Measurements from ENCODE around the gene KHDC1L. TPM values are rescaled to one million over a fixed set of nuclear protein-coding genes. Genes with fewer than 3 reads are reported as not detected.
A peak's percentile ranks its signal among the peaks of the same experiment; 100 is the strongest.
"Not testable (repeated sequence)": the region's sequence is repeated elsewhere in the genome, so short reads cannot be mapped to it uniquely, and the experiment has no call there.

KHDC1L gene
- total and polyA plus RNA-seq, 9 donors = 0.40 TPM; not detected in 8

GRCh38 chr6:73262671-73263569 is 37.6 kb upstream of the KHDC1L start, which contains the start of gene KHDC1:
KHDC1 (minus strand) TSS chr6:73263196; CDS start chr6:73242517, 20,679 bp downstream.
- Histone ChIP-seq H3K36me3 (no peaks in the 10 kb centered on the region), H3K27me3 (no peaks in the 10 kb centered on the region), H3K4me3 (peak within 1 kb of the TSS; percentile 50), H3K9me3 (no peaks in the 10 kb centered on the region), H3K4me1 (ENCODE audit: insufficient read depth) (peaks cover 4% of the 10 kb centered on the region), H3K27ac (peak within 1 kb of the TSS; percentile 38 to 40)
- TF ChIP-seq EP300 (IDR thresholded peaks at IDR 0.05) (no peak), CTCF (IDR thresholded peaks at IDR 0.05) (no peak), POLR2A (IDR thresholded peaks at IDR 0.05) (no peak)
- WGBS, 3 donors = 0 to 2% (median 0%) methylated on average over 43 to 63 of the region's 63 CpGs
- intact Hi-C loops (cut with DNase I) = no loop called here
- DNase-seq = peak; percentile 30 to 73 (median 53)

GRCh38 chr6:73258721-73259120 is 33.4 kb upstream of the KHDC1L start:
- Histone ChIP-seq H3K27me3 (no peaks in the 10 kb centered on the region), H3K36me3 (no peaks in the 10 kb centered on the region), H3K27ac (no peak overlapping the region), H3K4me3 (no peak overlapping the region), H3K9me3 (no peaks in the 10 kb centered on the region), H3K4me1 (ENCODE audit: insufficient read depth) (peaks cover under 1% of the 10 kb centered on the region)
- TF ChIP-seq EP300 (IDR thresholded peaks at IDR 0.05) (no peak), CTCF (IDR thresholded peaks at IDR 0.05) (no peak), POLR2A (IDR thresholded peaks at IDR 0.05) (no peak)
- DNase-seq = no peak
- WGBS, 3 donors = 86 to 94% (median 91%) methylated on average over 1 of the region's 1 CpG
- intact Hi-C loops (cut with DNase I) = no loop called here

- WGBS, 3 donors = 95 to 96% (median 95%) methylated on average over 5 of the region's 5 CpGs
- H3K4me1 ChIP-seq (ENCODE audit: insufficient read depth); H3K27ac ChIP-seq; intact Hi-C loops (cut with DNase I); H3K27me3 ChIP-seq; H3K4me3 ChIP-seq; H3K9me3 ChIP-seq; H3K36me3 ChIP-seq; DNase-seq: not testable (repeated sequence)
These were observed 29.0 kb upstream of the KHDC1L start for GRCh38 chr6:73254323-73254722.

GRCh38 chr6:73252703-73253102 is 27.4 kb upstream of the KHDC1L start:
- H3K4me1 ChIP-seq (ENCODE audit: insufficient read depth) = no peaks in the 10 kb centered on the region
- intact Hi-C loops (cut with DNase I) = no loop called here
- 97 to 99% (median 98%) methylated on average over 2 of the region's 2 CpGs for WGBS, 3 donors
- H3K27me3 ChIP-seq = no peaks in the 10 kb centered on the region
- H3K4me3 ChIP-seq = no peak overlapping the region
- H3K9me3 ChIP-seq = no peaks in the 10 kb centered on the region
- DNase-seq = no peak
- H3K27ac ChIP-seq = no peak overlapping the region
- no peak for TF ChIP-seq EP300 (IDR thresholded peaks at IDR 0.05)
- TF ChIP-seq POLR2A (IDR thresholded peaks at IDR 0.05) = no peak
- no peak for TF ChIP-seq CTCF (IDR thresholded peaks at IDR 0.05)
- H3K36me3 ChIP-seq = no peaks in the 10 kb centered on the region

- H3K9me3 ChIP-seq = no peaks in the 10 kb centered on the region
- no peak overlapping the region for H3K27ac ChIP-seq
- H3K4me3 ChIP-seq = no peak overlapping the region
- no peak for TF ChIP-seq EP300 (IDR thresholded peaks at IDR 0.05)
- no peak for TF ChIP-seq CTCF (IDR thresholded peaks at IDR 0.05)
- TF ChIP-seq POLR2A (IDR thresholded peaks at IDR 0.05) = no peak
- no peaks in the 10 kb centered on the region for H3K4me1 ChIP-seq (ENCODE audit: insufficient read depth)
- H3K36me3 ChIP-seq = no peaks in the 10 kb centered on the region
- no peak for DNase-seq
- no peaks in the 10 kb centered on the region for H3K27me3 ChIP-seq
- intact Hi-C loops (cut with DNase I) = no loop called here
These were observed 24.7 kb upstream of the KHDC1L start for GRCh38 chr6:73250016-73250415.

Measured in ovary (tissue), 9 donors.